D721Med (cell line): ENCODE data around the gene COL15A1.
"Not testable (repeated sequence)": the region's sequence is repeated elsewhere in the genome, so short reads cannot be mapped to it uniquely, and the experiment has no call there.

Experiments
- DNase-seq: peaks from one replicate; pipeline ENCODE4 v3.0.0; 2011; ENCODE audit warnings: low spot score; ENCODE audit not compliant: insufficient read length
- FAIRE-seq: peaks from 2 replicates; lab custom pipeline; 2011; peaks lifted over from hg19 to GRCh38; lab: Jason Lieb, UNC
- CTCF ChIP-seq: IDR thresholded peaks from 2 replicates; pipeline ENCODE4 v1.5.1; 2012; ENCODE audit warnings: mild to moderate bottlenecking, control low read depth; ENCODE audit not compliant: insufficient read depth; ENCODE audit errors: missing control alignments

Gene COL15A1

GRCh38 chr9:98908897-98909634 is 34.6 kb upstream of the COL15A1 start:
- no peak for TF ChIP-seq CTCF
- FAIRE-seq (no peak), DNase-seq (no peak)

GRCh38 chr9:98909935-98910334 is 33.8 kb upstream of the COL15A1 start:
- TF ChIP-seq CTCF = no peak
- no peak for FAIRE-seq
- DNase-seq = no peak

- no peak for DNase-seq
- no peak for FAIRE-seq
- TF ChIP-seq CTCF = no peak
Observed at GRCh38 chr9:98911042-98911441, 32.7 kb upstream of the COL15A1 start.

- not testable (repeated sequence) for DNase-seq, FAIRE-seq
Observed at GRCh38 chr9:98911738-98912137, 32.0 kb upstream of the COL15A1 start.

- FAIRE-seq = no peak
- no peak for DNase-seq
- no peak for TF ChIP-seq CTCF
Observed at GRCh38 chr9:98912450-98912849, 31.3 kb upstream of the COL15A1 start.

- FAIRE-seq = no peak
- no peak for TF ChIP-seq CTCF
- no peak for DNase-seq
Observed at GRCh38 chr9:98913044-98913443, 30.7 kb upstream of the COL15A1 start.

GRCh38 chr9:98913705-98914104 is 30.0 kb upstream of the COL15A1 start:
- FAIRE-seq = no peak
- TF ChIP-seq CTCF = no peak
- DNase-seq = no peak

- FAIRE-seq (no peak), DNase-seq (no peak)
- no peak for TF ChIP-seq CTCF
Observed at GRCh38 chr9:98915599-98915998, 28.1 kb upstream of the COL15A1 start.
